ENCODE results near the gene CHFR. TPM values are rescaled to one million over a fixed set of nuclear protein-coding genes. Genes with fewer than 3 reads are reported as not detected.
"Not testable (repeated sequence)": the region's sequence is repeated elsewhere in the genome, so short reads cannot be mapped to it uniquely, and the experiment has no call there.

CHFR gene
- total RNA-seq, 1 experiment from 2014 or later, result 49.5 TPM

- H3K4me1 Mint-ChIP-seq (ENCODE audit: low read depth, unreplicated experiment), result peaks cover 7% of the 10 kb centered on the region
- H3K4me3 Mint-ChIP-seq (ENCODE audit: low read depth, unreplicated experiment), result peak overlapping the region; percentile 98
- BruUV-seq (replicated peaks), result TSS peak; percentile 65
- H3K36me3 Mint-ChIP-seq (ENCODE audit: insufficient read depth, unreplicated experiment), result peaks cover 46% of the 10 kb centered on the region
- peak; percentile 27 for DNase-seq
- H3K9me3 Mint-ChIP-seq (ENCODE audit: low read depth, unreplicated experiment), result peaks cover 21% of the 10 kb centered on the region
- H3K27ac Mint-ChIP-seq (ENCODE audit: unreplicated experiment), result peak overlapping the region; percentile 98
- intact Hi-C loops (cut with micrococcal nuclease; ENCODE audit: unreplicated experiment), result loop anchor here (1.0 kb wide), 1 partner anchor 193 kb away; the partner anchor contains the start of gene ZNF140
- TF ChIP-seq, protein P1, sequence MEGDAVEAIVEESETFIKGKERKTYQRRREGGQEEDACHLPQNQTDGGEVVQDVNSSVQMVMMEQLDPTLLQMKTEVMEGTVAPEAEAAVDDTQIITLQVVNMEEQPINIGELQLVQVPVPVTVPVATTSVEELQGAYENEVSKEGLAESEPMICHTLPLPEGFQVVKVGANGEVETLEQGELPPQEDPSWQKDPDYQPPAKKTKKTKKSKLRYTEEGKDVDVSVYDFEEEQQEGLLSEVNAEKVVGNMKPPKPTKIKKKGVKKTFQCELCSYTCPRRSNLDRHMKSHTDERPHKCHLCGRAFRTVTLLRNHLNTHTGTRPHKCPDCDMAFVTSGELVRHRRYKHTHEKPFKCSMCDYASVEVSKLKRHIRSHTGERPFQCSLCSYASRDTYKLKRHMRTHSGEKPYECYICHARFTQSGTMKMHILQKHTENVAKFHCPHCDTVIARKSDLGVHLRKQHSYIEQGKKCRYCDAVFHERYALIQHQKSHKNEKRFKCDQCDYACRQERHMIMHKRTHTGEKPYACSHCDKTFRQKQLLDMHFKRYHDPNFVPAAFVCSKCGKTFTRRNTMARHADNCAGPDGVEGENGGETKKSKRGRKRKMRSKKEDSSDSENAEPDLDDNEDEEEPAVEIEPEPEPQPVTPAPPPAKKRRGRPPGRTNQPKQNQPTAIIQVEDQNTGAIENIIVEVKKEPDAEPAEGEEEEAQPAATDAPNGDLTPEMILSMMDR (IDR thresholded peaks at IDR 0.05; ENCODE audit: unreplicated experiment), result no peak
- H3K27me3 Mint-ChIP-seq (ENCODE audit: unreplicated experiment), result no peaks in the 10 kb centered on the region
- CTCF ChIA-PET, result interaction anchor here (0.6 to 0.7 kb wide), 2 partner anchors 69 to 284 kb away, joined by 4 read pairs; partner anchors contain the start of gene ZNF605
Measured at GRCh38 chr12:132886529-132887477, 602 bp downstream of the CHFR start.

- Mint-ChIP-seq H3K4me1 (ENCODE audit: low read depth, unreplicated experiment) (no peaks in the 10 kb centered on the region), H3K27ac (ENCODE audit: unreplicated experiment) (no peak overlapping the region)
- no TSS peak for BruUV-seq (replicated peaks)
Measured at GRCh38 chr12:132881818-132882217, 5.6 kb downstream of the CHFR start.

GRCh38 chr12:132874620-132875019, 12.8 kb downstream of the CHFR start:
- intact Hi-C loops (cut with micrococcal nuclease; ENCODE audit: unreplicated experiment); H3K27ac Mint-ChIP-seq (ENCODE audit: unreplicated experiment); H3K27me3 Mint-ChIP-seq (ENCODE audit: unreplicated experiment); H3K4me3 Mint-ChIP-seq (ENCODE audit: low read depth, unreplicated experiment); H3K9me3 Mint-ChIP-seq (ENCODE audit: low read depth, unreplicated experiment); BruUV-seq (replicated peaks); DNase-seq; CTCF ChIA-PET; H3K4me1 Mint-ChIP-seq (ENCODE audit: low read depth, unreplicated experiment): not testable (repeated sequence)
- peaks cover 53% of the 10 kb centered on the region for H3K36me3 Mint-ChIP-seq (ENCODE audit: insufficient read depth, unreplicated experiment)

More at GRCh38 chr12:132881818-132882217, 5.6 kb downstream of the CHFR start:
- intact Hi-C loops (cut with micrococcal nuclease; ENCODE audit: unreplicated experiment), result no loop called here
- Mint-ChIP-seq H3K27me3 (ENCODE audit: unreplicated experiment) (no peaks in the 10 kb centered on the region), H3K36me3 (ENCODE audit: insufficient read depth, unreplicated experiment) (peaks cover 48% of the 10 kb centered on the region), H3K9me3 (ENCODE audit: low read depth, unreplicated experiment) (peaks cover 3% of the 10 kb centered on the region), H3K4me3 (ENCODE audit: low read depth, unreplicated experiment) (no peak overlapping the region)
- CTCF ChIA-PET, result interaction anchor here (0.7 kb wide), 2 partner anchors 9 to 74 kb away, joined by 4 read pairs; no protein-coding TSS in a partner anchor
- DNase-seq, result no peak
- TF ChIP-seq, protein P1 (IDR thresholded peaks at IDR 0.05; ENCODE audit: unreplicated experiment), result no peak

DNA sequence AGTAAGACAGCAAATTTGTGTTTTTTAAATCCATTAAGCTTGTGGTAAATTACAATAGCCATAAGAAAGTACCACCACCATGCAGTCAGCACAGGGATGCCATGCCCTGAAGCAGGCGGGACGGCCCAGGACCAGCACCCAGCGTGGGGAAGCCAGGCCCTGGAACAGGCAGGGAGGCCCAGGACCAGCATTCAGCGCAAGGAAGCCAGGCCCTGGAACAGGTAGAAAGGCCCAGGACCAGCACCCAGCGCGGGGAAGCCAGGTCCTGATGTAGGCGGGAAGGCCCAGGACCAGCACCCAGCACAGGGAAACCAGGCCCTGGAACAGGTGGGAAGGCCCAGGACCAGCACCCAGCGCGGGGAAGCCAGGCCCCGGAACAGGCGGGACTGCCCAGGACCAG, 13.2 kb downstream of the CHFR start:
- Mint-ChIP-seq H3K4me3 (ENCODE audit: low read depth, unreplicated experiment) (no peak overlapping the region), H3K4me1 (ENCODE audit: low read depth, unreplicated experiment) (no peaks in the 10 kb centered on the region), H3K36me3 (ENCODE audit: insufficient read depth, unreplicated experiment) (peaks cover 57% of the 10 kb centered on the region), H3K9me3 (ENCODE audit: low read depth, unreplicated experiment) (peaks cover 3% of the 10 kb centered on the region), H3K27ac (ENCODE audit: unreplicated experiment) (no peak overlapping the region), H3K27me3 (ENCODE audit: unreplicated experiment) (no peaks in the 10 kb centered on the region)
- DNase-seq, result no peak
- TF ChIP-seq, protein P1 (IDR thresholded peaks at IDR 0.05; ENCODE audit: unreplicated experiment), result no peak
- no TSS peak for BruUV-seq (replicated peaks)
- CTCF ChIA-PET, result no interaction called here
- intact Hi-C loops (cut with micrococcal nuclease; ENCODE audit: unreplicated experiment), result no loop called here

Measured in Calu3 (cell line).